ENCODE results near the gene GADL1.

The GADL1 gene

DNA sequence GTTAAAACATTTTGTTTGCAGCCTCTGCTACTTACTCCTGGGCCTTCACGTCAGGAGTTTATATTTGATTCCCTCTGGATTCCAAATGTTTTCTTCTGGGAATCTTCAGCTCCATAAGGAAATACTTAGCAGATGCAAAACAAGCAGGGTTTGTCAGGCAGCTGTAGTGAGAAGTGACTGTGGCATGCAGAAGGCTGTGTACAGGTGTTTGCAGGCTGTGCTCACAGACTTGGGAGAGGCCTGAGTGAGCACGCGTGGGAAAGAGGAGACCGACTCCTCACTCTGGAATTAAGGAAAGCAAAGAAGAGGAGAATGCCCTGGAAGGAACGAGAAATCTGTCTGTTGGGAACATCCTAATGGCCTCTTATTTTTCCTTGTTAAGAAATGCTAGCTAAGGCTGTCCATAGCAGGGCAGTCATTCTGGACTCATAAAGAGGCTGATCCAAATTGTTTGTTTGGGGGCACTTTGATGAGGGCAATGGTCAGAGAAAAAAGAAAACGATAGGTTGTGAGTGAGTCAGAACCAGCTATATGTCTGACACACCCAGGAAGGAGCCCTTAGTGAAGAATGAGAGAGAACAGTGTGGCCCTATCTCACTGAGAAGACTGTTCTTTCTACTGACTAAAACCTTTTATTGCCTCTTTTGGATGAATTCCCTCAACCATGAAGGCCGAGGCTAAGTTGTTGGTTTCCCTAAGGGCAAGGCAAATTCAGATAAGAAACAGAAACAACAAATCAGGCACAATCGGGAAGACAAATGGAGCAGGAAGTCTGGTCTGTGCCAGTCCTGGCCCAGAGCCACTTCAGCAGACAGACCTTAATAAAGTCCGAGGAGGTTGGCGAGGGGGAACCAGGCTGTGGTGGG lies 205.5 kb downstream of the GADL1 start:
- no peak overlapping the region for H3K27ac ChIP-seq (ENCODE audit: low read length)
- H3K4me3 ChIP-seq (ENCODE audit: low read length) = no peak overlapping the region
- H3K9me3 ChIP-seq (ENCODE audit: control insufficient read depth, insufficient read depth, low read length) = no peaks in the 10 kb centered on the region
- DNase-seq (ENCODE audit: low read depth, low spot score) = no peak
- WGBS (ENCODE audit: insufficient coverage, insufficient read length) = no CpG with 5 or more reads among the region's 10 CpGs
- no peaks in the 10 kb centered on the region for H3K27me3 ChIP-seq (ENCODE audit: control insufficient read depth, insufficient read depth, low read length)
- H3K36me3 ChIP-seq (ENCODE audit: control insufficient read depth, insufficient read depth, low read length) = peaks cover 4% of the 10 kb centered on the region; the same call in 1 of the 2 replicates
- H3K4me1 ChIP-seq (ENCODE audit: control insufficient read depth, insufficient read depth, low read length) = no peaks in the 10 kb centered on the region

GRCh38 chr3:30687930-30688570 lies 206.4 kb downstream of the GADL1 start:
- no CpG with 5 or more reads among the region's 8 CpGs for WGBS (ENCODE audit: insufficient coverage, insufficient read length)
- H3K9me3 ChIP-seq (ENCODE audit: control insufficient read depth, insufficient read depth, low read length) = no peaks in the 10 kb centered on the region
- no peak for DNase-seq (ENCODE audit: low read depth, low spot score)
- H3K27ac ChIP-seq (ENCODE audit: low read length) = no peak overlapping the region
- H3K4me1 ChIP-seq (ENCODE audit: control insufficient read depth, insufficient read depth, low read length) = no peaks in the 10 kb centered on the region
- H3K27me3 ChIP-seq (ENCODE audit: control insufficient read depth, insufficient read depth, low read length) = no peaks in the 10 kb centered on the region
- no peak overlapping the region for H3K4me3 ChIP-seq (ENCODE audit: low read length)
- peaks cover 4% of the 10 kb centered on the region; the same call in 1 of the 2 replicates for H3K36me3 ChIP-seq (ENCODE audit: control insufficient read depth, insufficient read depth, low read length)

DNA sequence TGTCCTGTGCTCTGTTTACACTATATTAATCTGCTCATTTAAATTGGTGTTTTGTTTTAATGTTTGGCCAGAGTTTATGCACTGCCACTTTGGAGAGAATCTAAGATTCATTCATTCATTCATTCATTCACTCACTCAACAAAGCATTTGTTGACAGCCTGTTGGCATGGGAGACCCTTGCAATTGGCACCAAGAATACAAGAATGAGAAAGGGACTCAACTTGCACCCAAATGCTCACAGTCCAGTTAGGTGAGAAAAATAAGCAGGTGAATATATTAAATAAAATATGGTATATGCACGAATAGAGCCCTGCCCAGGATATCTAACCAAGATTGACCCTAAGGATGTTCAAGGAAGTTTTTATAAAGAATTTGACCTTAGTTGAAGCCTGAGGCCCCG lies 207.7 kb downstream of the GADL1 start:
- WGBS (ENCODE audit: insufficient coverage, insufficient read length) = no CpG with 5 or more reads among the region's 2 CpGs
- peaks cover 4% of the 10 kb centered on the region; the same call in 1 of the 2 replicates for H3K36me3 ChIP-seq (ENCODE audit: control insufficient read depth, insufficient read depth, low read length)
- H3K4me1 ChIP-seq (ENCODE audit: control insufficient read depth, insufficient read depth, low read length) = no peaks in the 10 kb centered on the region

GRCh38 chr3:30686176-30686575 lies 208.3 kb downstream of the GADL1 start:
- H3K4me3 ChIP-seq (ENCODE audit: low read length) = no peak overlapping the region
- H3K36me3 ChIP-seq (ENCODE audit: control insufficient read depth, insufficient read depth, low read length) = peaks cover 2% of the 10 kb centered on the region; the same call in 1 of the 2 replicates
- H3K27ac ChIP-seq (ENCODE audit: low read length) = no peak overlapping the region
- no peaks in the 10 kb centered on the region for H3K27me3 ChIP-seq (ENCODE audit: control insufficient read depth, insufficient read depth, low read length)
- H3K9me3 ChIP-seq (ENCODE audit: control insufficient read depth, insufficient read depth, low read length) = no peaks in the 10 kb centered on the region
- no peak for DNase-seq (ENCODE audit: low read depth, low spot score)
- WGBS (ENCODE audit: insufficient coverage, insufficient read length) = no CpG with 5 or more reads among the region's 2 CpGs
- H3K4me1 ChIP-seq (ENCODE audit: control insufficient read depth, insufficient read depth, low read length) = peaks cover 1% of the 10 kb centered on the region; the same call in 1 of the 2 replicates

More for the DNA sequence above, 207.7 kb downstream of the GADL1 start:
- no peak overlapping the region for H3K4me3 ChIP-seq (ENCODE audit: low read length)
- DNase-seq (ENCODE audit: low read depth, low spot score) = no peak
- no peaks in the 10 kb centered on the region for H3K9me3 ChIP-seq (ENCODE audit: control insufficient read depth, insufficient read depth, low read length)
- no peak overlapping the region for H3K27ac ChIP-seq (ENCODE audit: low read length)
- H3K27me3 ChIP-seq (ENCODE audit: control insufficient read depth, insufficient read depth, low read length) = no peaks in the 10 kb centered on the region

- H3K27ac ChIP-seq (ENCODE audit: low read length) = no peak overlapping the region
- peaks cover 1% of the 10 kb centered on the region; the same call in 1 of the 2 replicates for H3K4me1 ChIP-seq (ENCODE audit: control insufficient read depth, insufficient read depth, low read length)
- WGBS (ENCODE audit: insufficient coverage, insufficient read length) = no CpG with 5 or more reads among the region's 2 CpGs
- no peak for DNase-seq (ENCODE audit: low read depth, low spot score)
- no peaks in the 10 kb centered on the region for H3K9me3 ChIP-seq (ENCODE audit: control insufficient read depth, insufficient read depth, low read length)
- H3K36me3 ChIP-seq (ENCODE audit: control insufficient read depth, insufficient read depth, low read length) = no peaks in the 10 kb centered on the region
- no peaks in the 10 kb centered on the region for H3K27me3 ChIP-seq (ENCODE audit: control insufficient read depth, insufficient read depth, low read length)
- no peak overlapping the region for H3K4me3 ChIP-seq (ENCODE audit: low read length)
Observed at GRCh38 chr3:30685267-30685667, 209.2 kb downstream of the GADL1 start.

- Histone ChIP-seq H3K36me3 (ENCODE audit: control insufficient read depth, insufficient read depth, low read length) (no peaks in the 10 kb centered on the region), H3K9me3 (ENCODE audit: control insufficient read depth, insufficient read depth, low read length) (no peaks in the 10 kb centered on the region), H3K27me3 (ENCODE audit: control insufficient read depth, insufficient read depth, low read length) (no peaks in the 10 kb centered on the region), H3K27ac (ENCODE audit: low read length) (no peak overlapping the region), H3K4me3 (ENCODE audit: low read length) (no peak overlapping the region), H3K4me1 (ENCODE audit: control insufficient read depth, insufficient read depth, low read length) (peaks cover 1% of the 10 kb centered on the region; the same call in 1 of the 2 replicates)
- no CpG with 5 or more reads among the region's 3 CpGs for WGBS (ENCODE audit: insufficient coverage, insufficient read length)
- DNase-seq (ENCODE audit: low read depth, low spot score) = no peak
Observed at GRCh38 chr3:30684356-30684755, 210.1 kb downstream of the GADL1 start.

DNA sequence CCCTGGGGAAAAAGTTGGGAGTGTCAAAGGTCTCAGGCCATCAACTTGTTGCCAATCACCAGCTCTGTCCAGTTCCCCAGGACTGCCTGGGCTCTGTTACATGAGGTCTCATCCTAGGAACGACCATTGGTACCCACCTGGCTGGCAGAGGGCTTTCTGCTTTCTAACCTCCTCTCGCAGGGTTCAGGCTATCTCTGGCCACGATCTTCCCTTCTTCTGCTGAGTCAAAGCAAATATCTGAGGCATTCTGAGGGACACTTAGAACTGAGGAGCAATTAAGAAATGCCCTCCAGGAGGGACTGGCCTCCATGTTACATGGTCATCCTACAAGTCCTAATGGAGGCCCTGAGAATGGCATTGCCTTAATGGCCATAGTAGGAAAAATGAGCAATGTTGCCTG lies 210.7 kb downstream of the GADL1 start:
- Histone ChIP-seq H3K27ac (ENCODE audit: low read length) (no peak overlapping the region), H3K4me1 (ENCODE audit: control insufficient read depth, insufficient read depth, low read length) (peaks cover 1% of the 10 kb centered on the region; the same call in 1 of the 2 replicates)

DNA sequence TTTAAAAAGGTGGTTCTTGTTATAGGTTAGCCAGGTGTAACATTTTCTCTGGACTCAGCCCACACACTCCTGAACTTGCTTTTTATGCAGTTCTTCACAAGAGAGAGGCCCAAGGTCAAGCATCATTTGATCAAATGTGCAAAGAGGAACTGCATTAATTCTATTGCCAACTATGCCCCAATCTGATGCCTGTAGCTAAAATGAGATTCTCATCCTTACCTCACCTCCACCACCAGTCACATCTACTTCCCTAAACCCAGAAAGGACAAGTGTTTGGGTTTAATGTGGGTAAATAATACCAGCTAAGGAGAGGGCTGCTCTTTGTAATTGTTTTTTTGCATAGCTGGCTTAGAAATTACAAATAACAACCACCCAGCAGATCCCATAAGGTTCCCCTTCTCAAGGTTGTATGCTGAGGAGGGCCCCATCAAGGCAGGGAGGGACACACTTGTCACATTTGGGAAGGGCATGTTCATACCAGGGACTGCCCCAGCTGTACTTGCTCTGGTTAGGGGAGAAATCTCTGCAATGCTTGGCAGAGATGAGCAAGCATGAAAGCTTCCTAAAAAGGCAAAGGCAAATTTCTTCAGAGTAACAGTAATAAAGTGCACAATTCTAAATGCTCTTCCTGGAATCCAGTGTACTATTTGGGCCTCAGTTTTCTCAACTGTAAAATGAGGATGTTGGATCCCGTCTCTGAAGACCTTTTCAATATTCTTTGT lies 211.9 kb downstream of the GADL1 start:
- H3K27ac ChIP-seq (ENCODE audit: low read length) = no peak overlapping the region
- peaks cover 1% of the 10 kb centered on the region; the same call in 1 of the 2 replicates for H3K4me1 ChIP-seq (ENCODE audit: control insufficient read depth, insufficient read depth, low read length)
- no peak overlapping the region for H3K4me3 ChIP-seq (ENCODE audit: low read length)
- H3K9me3 ChIP-seq (ENCODE audit: control insufficient read depth, insufficient read depth, low read length) = no peaks in the 10 kb centered on the region
- WGBS (ENCODE audit: insufficient coverage, insufficient read length) = no CpG with 5 or more reads among the region's 1 CpG
- no peak for DNase-seq (ENCODE audit: low read depth, low spot score)
- H3K36me3 ChIP-seq (ENCODE audit: control insufficient read depth, insufficient read depth, low read length) = no peaks in the 10 kb centered on the region
- H3K27me3 ChIP-seq (ENCODE audit: control insufficient read depth, insufficient read depth, low read length) = no peaks in the 10 kb centered on the region

More for the DNA sequence above, 210.7 kb downstream of the GADL1 start:
- Histone ChIP-seq H3K27me3 (ENCODE audit: control insufficient read depth, insufficient read depth, low read length) (no peaks in the 10 kb centered on the region), H3K36me3 (ENCODE audit: control insufficient read depth, insufficient read depth, low read length) (no peaks in the 10 kb centered on the region), H3K9me3 (ENCODE audit: control insufficient read depth, insufficient read depth, low read length) (no peaks in the 10 kb centered on the region), H3K4me3 (ENCODE audit: low read length) (no peak overlapping the region)
- no peak for DNase-seq (ENCODE audit: low read depth, low spot score)
- no CpG with 5 or more reads among the region's 3 CpGs for WGBS (ENCODE audit: insufficient coverage, insufficient read length)

- Histone ChIP-seq H3K4me3 (ENCODE audit: low read length) (no peak overlapping the region), H3K36me3 (ENCODE audit: control insufficient read depth, insufficient read depth, low read length) (no peaks in the 10 kb centered on the region), H3K4me1 (ENCODE audit: control insufficient read depth, insufficient read depth, low read length) (peaks cover 1% of the 10 kb centered on the region; the same call in 1 of the 2 replicates), H3K27me3 (ENCODE audit: control insufficient read depth, insufficient read depth, low read length) (no peaks in the 10 kb centered on the region), H3K27ac (ENCODE audit: low read length) (no peak overlapping the region), H3K9me3 (ENCODE audit: control insufficient read depth, insufficient read depth, low read length) (no peaks in the 10 kb centered on the region)
- WGBS (ENCODE audit: insufficient coverage, insufficient read length) = no CpG with 5 or more reads among the region's 6 CpGs
- no peak for DNase-seq (ENCODE audit: low read depth, low spot score)
Observed at GRCh38 chr3:30681649-30682211, 212.7 kb downstream of the GADL1 start.
